B cell (primary cell): ENCODE results near the gene PLEKHA3. TPM values are rescaled to one million over a fixed set of nuclear protein-coding genes. Genes with fewer than 3 reads are reported as not detected.

Experiments
- ATAC-seq: fragments of 200-7000 bp; cut with Tn5 transposase; one replicate; pipeline ENCODE4 v1.10.0; 2021; ENCODE audit warnings: low read depth, mild to moderate bottlenecking, moderate number of reproducible peaks, moderate library complexity
- CTCF ChIA-PET: fragments of 350-600 bp; sonication (Branson Sonifier 250); formaldehyde crosslinking; loops from one replicate; lab custom pipeline; 2021; ENCODE audit warnings: antibody characterized with exemption, inconsistent platforms; lab: Charles Lee
- POLR2A ChIA-PET: fragments of 350-600 bp; sonication (Branson Sonifier 250); formaldehyde crosslinking; loops from one replicate; lab custom pipeline; 2021; ENCODE audit warnings: antibody characterized with exemption; lab: Charles Lee
- DNase-seq: peaks from one replicate; pipeline ENCODE4 v3.0.0; 2013
- H2AFZ ChIP-seq: 2 replicates; pipeline ENCODE4 v1.6.1; 2012; ENCODE audit warnings: mild to moderate bottlenecking, low read depth, low read length; ENCODE audit not compliant: insufficient read depth, poor library complexity, severe bottlenecking
- H3K27ac ChIP-seq, 2 donors: 1 replicate in 1 of 2; 2 replicates in 1 of 2; pipeline ENCODE4 v1.5.1; 2012 to 2013; ENCODE audit warnings: low read length in 2 of 2, mild to moderate bottlenecking in 2 of 2, moderate library complexity in 1 of 2
- H3K27me3 ChIP-seq, 4 experiments: fragments of 200-600 bp in 1 of 4; sonication (generic) in 1 of 4; replicated peaks in 1 of 4; 1 replicate in 2 of 4; 2 replicates in 2 of 4; pipeline versions ENCODE4 v1.6.1 to v1.7.0; 2013 to 2016; ENCODE audit warnings: low read length in 3 of 4, mild to moderate bottlenecking in 2 of 4, mixed read lengths in 1 of 4, moderate library complexity in 1 of 4; ENCODE audit not compliant: insufficient read depth in 4 of 4, control insufficient read depth in 3 of 4; ENCODE audit errors: control extremely low read depth in 1 of 4
- H3K36me3 ChIP-seq, 2 experiments: replicated peaks in 1 of 2; 1 replicate in 1 of 2; 2 replicates in 1 of 2; pipeline versions ENCODE4 v1.6.1 to v1.7.1; 2013; ENCODE audit warnings: low read length in 1 of 2; ENCODE audit not compliant: insufficient read depth in 2 of 2, control insufficient read depth in 1 of 2; ENCODE audit errors: control extremely low read depth in 1 of 2, extremely low read depth in 1 of 2
- H3K4me1 ChIP-seq, 2 donors: fragments of 200-600 bp in 1 of 2; sonication (generic) in 1 of 2; 1 replicate in 1 of 2; 2 replicates in 1 of 2; pipeline versions ENCODE4 v1.5.1 to v1.6.1; 2013 to 2017; ENCODE audit warnings: low read length in 2 of 2; ENCODE audit not compliant: control insufficient read depth in 2 of 2, insufficient read depth in 2 of 2
- H3K4me2 ChIP-seq: replicated peaks from 2 replicates; pipeline ENCODE3; 2012; ENCODE audit warnings: mild to moderate bottlenecking, low read depth, low read length; ENCODE audit not compliant: poor library complexity, severe bottlenecking
- H3K4me3 ChIP-seq, 5 experiments: fragments of 200-600 bp in 1 of 5; sonication (generic) in 1 of 5; 1 replicate in 3 of 5; 2 replicates in 2 of 5; pipeline versions ENCODE4 v1.5.1 to v1.7.0; 2011 to 2016; ENCODE audit warnings: low read length in 4 of 5, mild to moderate bottlenecking in 4 of 5, low read depth in 2 of 5, control low read depth in 1 of 5, moderate library complexity in 1 of 5; ENCODE audit not compliant: insufficient read depth in 1 of 5; ENCODE audit errors: control extremely low read depth in 1 of 5, extremely low read depth in 1 of 5
- H3K79me2 ChIP-seq: fragments of 200-600 bp; sonication (generic); one replicate; pipeline ENCODE4 v1.6.0; 2016; ENCODE audit warnings: low read length; ENCODE audit not compliant: control insufficient read depth, insufficient read depth
- H3K9ac ChIP-seq: fragments of 200-600 bp; sonication (generic); 2 replicates; pipeline ENCODE4 v1.6.1; 2017; ENCODE audit warnings: mild to moderate bottlenecking, low read length, moderate library complexity
- H3K9me3 ChIP-seq, 3 donors: one replicate each; pipeline versions ENCODE4 v1.6.1 to v1.7.1; 2013; ENCODE audit warnings: low read length in 2 of 3; ENCODE audit not compliant: control insufficient read depth in 2 of 3, insufficient read depth in 1 of 3; ENCODE audit errors: control extremely low read depth in 1 of 3
- H4K20me1 ChIP-seq: 2 replicates; pipeline ENCODE4 v1.6.0; 2012; ENCODE audit warnings: mild to moderate bottlenecking, low read length; ENCODE audit not compliant: insufficient read depth, control insufficient read depth, poor library complexity, severe bottlenecking
- H3K27ac Mint-ChIP-seq: one replicate; pipeline ENCODE4 v1.8.0; 2021; ENCODE audit warnings: mixed read lengths
- H3K27me3 Mint-ChIP-seq: one replicate; pipeline ENCODE4 v1.8.0; 2021; ENCODE audit warnings: mixed read lengths
- H3K4me1 Mint-ChIP-seq: one replicate; pipeline ENCODE4 v1.8.0; 2021; ENCODE audit warnings: mixed read lengths
- H3K4me3 Mint-ChIP-seq: one replicate; pipeline ENCODE4 v1.8.0; 2021; ENCODE audit warnings: mixed read lengths
- H3K9me3 Mint-ChIP-seq: one replicate; pipeline ENCODE4 v1.8.0; 2022; ENCODE audit warnings: mixed read lengths; ENCODE audit not compliant: insufficient read depth
- CTCF ChIP-seq: fragments of 200-600 bp; IDR thresholded peaks from one replicate; pipeline ENCODE4 v1.8.0; 2022; ENCODE audit warnings: antibody characterized with exemption, mild to moderate bottlenecking
- EZH2 ChIP-seq: IDR thresholded peaks from 2 replicates; pipeline ENCODE4 v1.6.1; 2012; ENCODE audit warnings: borderline replicate concordance, low read depth, mild to moderate bottlenecking, moderate library complexity, low read length; ENCODE audit not compliant: insufficient read depth, poor library complexity, severe bottlenecking
- WGBS: methylation state at CpG from one replicate; pipeline ENCODE4 v1.1.5; 2013; ENCODE audit warnings: missing lambda C conversion rate; ENCODE audit not compliant: insufficient coverage; 5-methylcytosine and 5-hydroxymethylcytosine counted together
- intact Hi-C: fragments of 100-400 bp; cut with micrococcal nuclease; formaldehyde crosslinking; loops from one replicate; pipeline ENCODE4 v1.10.0; 2022
- polyA plus RNA-seq: library from polyadenylated mRNA; depleted of rRNA; stranded (reverse); fragments of >200 nt; gene quantifications from 2 replicates; pipeline ENCODE4 v1.2.3, GENCODE V29; 2012
- total RNA-seq, 2 donors: library from RNA; stranded (reverse); fragments of 120-200 nt in 1 of 2; gene quantifications; 1 replicate in 1 of 2; 2 replicates in 1 of 2; pipeline versions ENCODE4 v1.2.3 to v1.2.4, GENCODE V29; 2013 to 2022

The PLEKHA3 gene
- total and polyA plus RNA-seq, 2 donors (not counting 1 experiment from before 2014, with no cell fraction given), result 4.8 to 29.3 TPM

- Histone ChIP-seq H3K9ac (no peak overlapping the region), H4K20me1 (peaks cover 49% of the 10 kb centered on the region), H3K27ac (no peak overlapping the region), H3K9me3 (no peaks in the 10 kb centered on the region), H2AFZ (no peak overlapping the region), H3K79me2 (peaks cover 63% of the 10 kb centered on the region), H3K4me1 (peaks cover 32 to 34% of the 10 kb centered on the region in 2 donors), H3K36me3 (peaks cover 0 to 9% of the 10 kb centered on the region in 2 experiments), H3K4me2 (peak overlapping the region; percentile 94), H3K27me3 (no peaks in the 10 kb centered on the region), H3K4me3 (peak overlapping the region in 1 of 5 experiments; percentile 1)
- H3K4me1 Mint-ChIP-seq, result peaks cover 53% of the 10 kb centered on the region
- H3K27ac Mint-ChIP-seq, result peak overlapping the region; percentile 67
- H3K27me3 Mint-ChIP-seq, result no peaks in the 10 kb centered on the region
- ATAC-seq (peak; percentile 10), DNase-seq (peak; percentile 25)
- TF ChIP-seq EZH2 (no peak), CTCF (no peak)
- CTCF ChIA-PET, result interaction anchor here (1.5 to 2.1 kb wide), 2 partner anchors 69 to 86 kb away, joined by 4 to 9 read pairs; no protein-coding TSS in a partner anchor
- POLR2A ChIA-PET, result interaction anchor here (1.2 kb wide), 1 partner anchor 31 kb away, joined by 4 read pairs; the partner anchor contains the start of genes PJVK and PRKRA
- H3K9me3 Mint-ChIP-seq, result no peaks in the 10 kb centered on the region
- peak overlapping the region; percentile 71 for H3K4me3 Mint-ChIP-seq
- no CpG with 5 or more reads among the region's 4 CpGs for WGBS
- intact Hi-C loops, result no loop called here
Measured at GRCh38 chr2:178482437-178482836, 2.2 kb downstream of the PLEKHA3 start.

- TF ChIP-seq EZH2 (no peak), CTCF (no peak)
- peaks cover 39% of the 10 kb centered on the region for H3K4me1 Mint-ChIP-seq
- no peak for ATAC-seq
- H4K20me1 ChIP-seq, result peaks cover 49% of the 10 kb centered on the region
- ChIA-PET POLR2A (no interaction called here), CTCF (no interaction called here)
- H3K27me3 Mint-ChIP-seq, result no peaks in the 10 kb centered on the region
- DNase-seq, result no peak
- no peak overlapping the region for H2AFZ ChIP-seq
- H3K4me2 ChIP-seq, result no peak overlapping the region
- H3K4me1 ChIP-seq, result peaks cover 24 to 27% of the 10 kb centered on the region in 2 donors
- H3K4me3 ChIP-seq, result no peak overlapping the region
- H3K79me2 ChIP-seq, result peaks cover 72% of the 10 kb centered on the region
- peaks cover 0 to 13% of the 10 kb centered on the region in 2 experiments for H3K36me3 ChIP-seq
- no peaks in the 10 kb centered on the region for H3K9me3 Mint-ChIP-seq
- no peak overlapping the region for H3K27ac Mint-ChIP-seq
- intact Hi-C loops, result no loop called here
- no peak overlapping the region for H3K27ac ChIP-seq
- no peak overlapping the region for H3K9ac ChIP-seq
- H3K9me3 ChIP-seq, result no peaks in the 10 kb centered on the region
- no peak overlapping the region for H3K4me3 Mint-ChIP-seq
- WGBS, result 93% methylated on average over 6 of the region's 6 CpGs
- H3K27me3 ChIP-seq, result no peaks in the 10 kb centered on the region
Measured at GRCh38 chr2:178484245-178485041, 4.2 kb downstream of the PLEKHA3 start.
